NCI-H82 (cell line): ENCODE results near the gene BANP.
"Not testable (repeated sequence)": the region's sequence is repeated elsewhere in the genome, so short reads cannot be mapped to it uniquely, and the experiment has no call there.

ENCODE experiments used
- DNase-seq: peaks from one replicate; lab custom pipeline; 2025; lab: John Stamatoyannopoulos, UW

The BANP gene

GRCh38 chr16:88103581-88104188 lies 152.5 kb downstream of the BANP start:
- DNase-seq = no peak

- not testable (repeated sequence) for DNase-seq
Observed at GRCh38 chr16:88104363-88104762, 153.1 kb downstream of the BANP start.

GRCh38 chr16:88105574-88106140 lies 154.4 kb downstream of the BANP start:
- DNase-seq = not testable (repeated sequence)

- not testable (repeated sequence) for DNase-seq
Observed at GRCh38 chr16:88106566-88106965, 155.3 kb downstream of the BANP start.

GRCh38 chr16:88108762-88109161 lies 157.5 kb downstream of the BANP start:
- no peak for DNase-seq

- not testable (repeated sequence) for DNase-seq
Observed at GRCh38 chr16:88109726-88110621, 158.7 kb downstream of the BANP start.

- not testable (repeated sequence) for DNase-seq
Observed at GRCh38 chr16:88110875-88111494, 159.8 kb downstream of the BANP start.

- not testable (repeated sequence) for DNase-seq
Observed at GRCh38 chr16:88111976-88112375, 160.7 kb downstream of the BANP start.

- no peak for DNase-seq
Observed at GRCh38 chr16:88113545-88114045, 162.4 kb downstream of the BANP start.

- DNase-seq = not testable (repeated sequence)
Observed at GRCh38 chr16:88114541-88115228, 163.5 kb downstream of the BANP start.

- no peak for DNase-seq
Observed at GRCh38 chr16:88116121-88116520, 164.9 kb downstream of the BANP start.

GRCh38 chr16:88117476-88117868 lies 166.2 kb downstream of the BANP start:
- DNase-seq = no peak

- no peak for DNase-seq
Observed at GRCh38 chr16:88118376-88118775, 167.1 kb downstream of the BANP start.

- not testable (repeated sequence) for DNase-seq
Observed at GRCh38 chr16:88118852-88119741, 167.9 kb downstream of the BANP start.

- not testable (repeated sequence) for DNase-seq
Observed at GRCh38 chr16:88119881-88120751, 168.9 kb downstream of the BANP start.

- DNase-seq = no peak
Observed at GRCh38 chr16:88120812-88121211, 169.6 kb downstream of the BANP start.

GRCh38 chr16:88121391-88121790 lies 170.2 kb downstream of the BANP start:
- DNase-seq = not testable (repeated sequence)

- no peak for DNase-seq
Observed at GRCh38 chr16:88121886-88122580, 170.8 kb downstream of the BANP start.
